ENCODE measurements around the gene C10orf105.

Gene C10orf105

GRCh38 chr10:71685554-71686232 is 33.9 kb downstream of the C10orf105 start:
- Histone ChIP-seq H3K4me3 (no peak overlapping the region), H3K27ac (no peak overlapping the region)
- DNase-seq (ENCODE audit: low spot score), result no peak
- TF ChIP-seq, protein P1, sequence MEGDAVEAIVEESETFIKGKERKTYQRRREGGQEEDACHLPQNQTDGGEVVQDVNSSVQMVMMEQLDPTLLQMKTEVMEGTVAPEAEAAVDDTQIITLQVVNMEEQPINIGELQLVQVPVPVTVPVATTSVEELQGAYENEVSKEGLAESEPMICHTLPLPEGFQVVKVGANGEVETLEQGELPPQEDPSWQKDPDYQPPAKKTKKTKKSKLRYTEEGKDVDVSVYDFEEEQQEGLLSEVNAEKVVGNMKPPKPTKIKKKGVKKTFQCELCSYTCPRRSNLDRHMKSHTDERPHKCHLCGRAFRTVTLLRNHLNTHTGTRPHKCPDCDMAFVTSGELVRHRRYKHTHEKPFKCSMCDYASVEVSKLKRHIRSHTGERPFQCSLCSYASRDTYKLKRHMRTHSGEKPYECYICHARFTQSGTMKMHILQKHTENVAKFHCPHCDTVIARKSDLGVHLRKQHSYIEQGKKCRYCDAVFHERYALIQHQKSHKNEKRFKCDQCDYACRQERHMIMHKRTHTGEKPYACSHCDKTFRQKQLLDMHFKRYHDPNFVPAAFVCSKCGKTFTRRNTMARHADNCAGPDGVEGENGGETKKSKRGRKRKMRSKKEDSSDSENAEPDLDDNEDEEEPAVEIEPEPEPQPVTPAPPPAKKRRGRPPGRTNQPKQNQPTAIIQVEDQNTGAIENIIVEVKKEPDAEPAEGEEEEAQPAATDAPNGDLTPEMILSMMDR (IDR thresholded peaks at IDR 0.05), result no peak

DNA sequence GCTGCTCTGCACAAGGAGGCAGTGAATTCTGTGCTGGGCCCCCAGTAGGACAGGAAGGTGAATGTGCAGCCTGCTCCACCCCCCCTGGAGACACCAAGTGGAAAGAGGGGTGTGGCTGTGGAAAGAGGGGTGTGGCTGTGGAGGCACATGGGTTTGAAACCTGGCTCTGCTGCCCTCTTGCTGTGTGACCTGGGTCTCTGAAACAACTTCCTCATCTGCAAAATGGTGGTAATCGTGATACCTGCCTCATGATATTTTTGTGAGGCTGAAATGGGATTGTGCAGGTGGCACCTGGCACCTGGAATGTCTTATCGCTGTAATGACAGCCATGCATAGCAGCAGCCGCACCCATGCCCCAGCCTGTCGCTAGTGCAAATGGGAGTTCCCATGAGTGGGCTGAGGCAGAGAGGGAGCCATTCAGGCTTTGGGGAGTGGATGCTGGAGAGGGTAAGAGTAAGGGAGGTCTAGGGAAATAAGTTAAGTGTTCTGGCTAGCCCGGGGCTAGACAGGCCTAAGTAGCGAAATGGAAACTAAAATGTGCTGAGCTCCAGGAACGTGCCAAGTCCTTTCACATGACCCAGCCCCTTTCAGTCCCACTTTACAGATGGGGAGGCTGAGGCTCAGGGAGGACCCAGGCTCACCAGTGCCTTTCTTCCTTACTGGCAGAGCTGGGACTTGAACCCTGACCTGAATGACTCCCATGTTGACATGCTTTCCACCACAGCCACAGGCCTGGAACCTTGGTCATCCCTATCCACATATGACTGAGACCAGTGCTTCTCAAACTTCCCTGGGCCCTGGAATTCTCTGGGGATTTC is 35.0 kb downstream of the C10orf105 start:
- TF ChIP-seq, protein P1 (IDR thresholded peaks at IDR 0.05), result no peak
- Histone ChIP-seq H3K27ac (no peak overlapping the region), H3K4me3 (no peak overlapping the region)
- no peak for DNase-seq (ENCODE audit: low spot score)

DNA sequence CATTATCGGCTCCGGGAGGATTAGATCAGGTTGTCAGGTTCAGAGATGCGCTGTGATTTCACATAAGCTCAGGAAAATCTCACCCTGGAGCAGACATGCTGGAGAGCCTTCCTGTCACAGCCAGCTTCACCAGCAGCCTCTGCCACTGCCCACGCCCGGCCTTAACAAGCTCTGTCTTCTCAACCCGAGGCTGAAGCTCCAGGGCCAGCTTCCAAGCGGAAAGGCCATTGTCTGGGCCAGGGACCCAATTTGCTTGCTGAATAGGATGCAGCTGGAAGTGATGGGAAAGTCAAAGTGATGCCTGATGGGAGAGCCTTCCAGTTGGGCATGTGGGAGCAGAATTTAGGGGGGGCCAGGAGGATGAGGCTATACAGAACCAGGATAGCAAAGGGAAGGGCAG is 36.3 kb downstream of the C10orf105 start:
- Histone ChIP-seq H3K4me3 (no peak overlapping the region), H3K27ac (no peak overlapping the region)
- DNase-seq (ENCODE audit: low spot score), result no peak
- TF ChIP-seq, protein P1 (IDR thresholded peaks at IDR 0.05), result no peak

DNA sequence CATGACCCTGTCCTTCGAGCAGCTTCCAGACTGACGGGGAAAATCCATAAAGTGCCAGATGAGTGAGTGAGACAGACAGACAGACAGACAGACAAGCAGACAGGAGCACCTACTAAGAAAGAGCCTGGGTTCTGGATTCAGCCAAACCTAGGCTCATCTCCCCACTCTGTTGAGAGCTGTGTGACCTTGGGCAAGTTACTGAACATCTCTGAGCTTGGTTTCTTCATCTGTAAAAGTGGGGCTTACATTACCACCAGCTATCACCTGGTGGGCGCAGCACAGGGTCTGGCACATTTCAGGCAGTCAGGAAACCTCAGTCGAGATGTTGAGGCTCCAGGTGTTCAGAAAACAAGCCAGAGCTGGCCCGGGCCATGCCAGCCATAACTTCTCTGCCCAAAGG is 37.6 kb downstream of the C10orf105 start:
- Histone ChIP-seq H3K4me3 (no peak overlapping the region), H3K27ac (no peak overlapping the region)
- TF ChIP-seq, protein P1 (IDR thresholded peaks at IDR 0.05), result no peak
- DNase-seq (ENCODE audit: low spot score), result no peak

- TF ChIP-seq, protein P1 (IDR thresholded peaks at IDR 0.05), result no peak
- DNase-seq (ENCODE audit: low spot score), result no peak
- H3K27ac ChIP-seq, result no peak overlapping the region
These were observed 40.2 kb downstream of the C10orf105 start for GRCh38 chr10:71679425-71679824.

DNA sequence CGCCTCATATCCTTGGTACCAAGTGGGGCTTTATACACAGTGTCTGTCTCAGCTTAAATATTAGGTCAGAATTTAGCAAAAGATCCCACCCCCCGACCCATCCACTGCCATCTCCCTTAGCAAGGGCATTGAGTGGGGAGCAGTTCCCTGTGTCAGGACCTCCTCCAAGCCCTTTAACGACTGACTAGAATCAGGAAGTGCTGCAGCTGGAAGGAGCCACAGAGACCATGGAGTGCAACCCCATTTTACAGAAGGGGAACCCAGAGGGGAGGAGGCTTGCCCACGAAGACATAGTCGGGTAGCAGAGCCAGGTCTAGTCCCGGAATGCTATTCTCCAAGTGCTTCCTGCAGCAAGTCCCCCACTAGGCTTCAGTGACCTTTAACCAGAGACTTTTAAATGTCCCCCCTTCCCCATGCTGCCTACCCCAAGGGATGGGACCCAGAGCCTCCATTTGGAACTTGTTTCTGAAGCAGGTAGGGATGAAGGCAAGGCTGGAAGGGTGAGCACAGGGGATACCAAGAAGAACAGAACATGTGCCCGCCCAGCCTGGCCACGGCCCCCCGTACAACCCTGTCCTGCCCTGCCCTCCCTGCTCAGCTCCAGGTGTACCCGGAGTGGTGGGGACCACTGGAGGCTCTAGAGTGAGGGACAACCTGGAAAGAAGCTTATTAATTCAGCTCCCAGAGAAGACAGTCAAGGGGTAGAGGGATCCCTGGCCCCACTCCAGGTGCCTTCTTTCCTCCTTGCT is 41.3 kb downstream of the C10orf105 start:
- TF ChIP-seq, protein P1 (IDR thresholded peaks at IDR 0.05), result no peak
- Histone ChIP-seq H3K4me3 (no peak overlapping the region), H3K27ac (no peak overlapping the region)
- no peak for DNase-seq (ENCODE audit: low spot score)

More at GRCh38 chr10:71679425-71679824, 40.2 kb downstream of the C10orf105 start:
- no peak overlapping the region for H3K4me3 ChIP-seq

Data from coronary artery (tissue), 2 donors.